ENCODE measurements around the gene RPL19.

The RPL19 gene

GRCh38 chr17:39178536-39178935 lies 21.5 kb upstream of the RPL19 start:
- DNase-seq (ENCODE audit: low read depth), result no peak
- no peak for TF ChIP-seq CTCF (IDR thresholded peaks at IDR 0.05; ENCODE audit: control insufficient read depth, extremely low read depth, insufficient read depth)

GRCh38 chr17:39181303-39181702 lies 18.8 kb upstream of the RPL19 start:
- DNase-seq (ENCODE audit: low read depth), result no peak
- no peak overlapping the region for H3K4me3 ChIP-seq (ENCODE audit: low read depth, low read length)
- no peak for TF ChIP-seq CTCF (IDR thresholded peaks at IDR 0.05; ENCODE audit: control insufficient read depth, extremely low read depth, insufficient read depth)

More at GRCh38 chr17:39178536-39178935, 21.5 kb upstream of the RPL19 start:
- H3K4me3 ChIP-seq (ENCODE audit: low read depth, low read length), result no peak overlapping the region

DNA sequence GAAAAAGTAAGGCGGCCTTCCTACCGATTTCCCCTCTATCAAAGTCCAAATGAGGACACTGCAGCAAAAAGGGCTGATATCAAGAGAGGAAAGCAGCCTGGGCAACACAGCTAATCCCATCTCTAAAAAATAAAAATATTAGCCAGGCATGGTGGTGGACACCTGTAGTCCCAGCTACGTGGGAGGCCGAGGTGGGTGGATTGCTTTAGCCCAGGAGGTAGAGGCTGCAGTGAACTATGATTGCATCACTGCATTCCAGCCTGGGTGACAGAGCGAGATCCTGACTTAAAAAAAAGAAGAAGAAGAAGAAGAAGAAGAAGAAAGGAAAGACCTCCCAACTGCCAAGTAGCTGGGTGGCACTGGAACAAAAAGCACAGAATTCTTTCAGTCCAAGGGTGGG lies 17.0 kb upstream of the RPL19 start:
- no peak for TF ChIP-seq CTCF (IDR thresholded peaks at IDR 0.05; ENCODE audit: control insufficient read depth, extremely low read depth, insufficient read depth)
- no peak for DNase-seq (ENCODE audit: low read depth)
- no peak overlapping the region for H3K4me3 ChIP-seq (ENCODE audit: low read depth, low read length)

- no peak overlapping the region for H3K4me3 ChIP-seq (ENCODE audit: low read depth, low read length)
- no peak for DNase-seq (ENCODE audit: low read depth)
- TF ChIP-seq CTCF (IDR thresholded peaks at IDR 0.05; ENCODE audit: control insufficient read depth, extremely low read depth, insufficient read depth), result no peak
These were observed 16.4 kb upstream of the RPL19 start for GRCh38 chr17:39183720-39184119.

DNA sequence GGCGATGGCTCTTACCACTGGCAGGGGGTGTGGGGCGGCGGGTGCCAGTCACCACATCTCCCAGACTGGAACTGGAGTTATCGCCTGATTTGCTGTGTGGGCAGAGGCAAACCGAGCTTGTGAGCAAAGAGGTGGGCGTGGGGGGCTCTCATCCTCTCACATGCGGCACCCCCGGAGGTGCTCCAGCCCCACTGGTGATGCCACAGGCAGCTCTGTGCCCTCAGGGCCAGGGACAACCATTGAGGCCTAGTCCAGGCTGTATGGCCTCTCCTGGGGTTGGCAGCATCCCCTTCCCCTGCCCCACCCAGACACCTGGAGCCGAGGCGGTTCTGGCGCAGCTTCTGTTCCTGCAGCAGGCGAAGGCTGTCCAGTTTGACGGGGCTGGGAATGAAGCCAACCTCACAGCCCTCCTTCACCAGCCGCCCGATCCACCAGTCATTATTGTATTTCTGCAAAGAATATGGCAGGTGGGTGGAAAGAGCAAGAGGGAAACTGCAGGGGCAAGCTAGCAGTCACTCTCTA lies 13.5 kb upstream of the RPL19 start:
- DNase-seq (ENCODE audit: low read depth), result no peak
- TF ChIP-seq CTCF (IDR thresholded peaks at IDR 0.05; ENCODE audit: control insufficient read depth, extremely low read depth, insufficient read depth), result no peak

GRCh38 chr17:39187152-39187830 lies 12.8 kb upstream of the RPL19 start:
- no peak for DNase-seq (ENCODE audit: low read depth)
- no peak for TF ChIP-seq CTCF (IDR thresholded peaks at IDR 0.05; ENCODE audit: control insufficient read depth, extremely low read depth, insufficient read depth)

More for the DNA sequence above, 13.5 kb upstream of the RPL19 start:
- no peak overlapping the region for H3K4me3 ChIP-seq (ENCODE audit: low read depth, low read length)

More at GRCh38 chr17:39187152-39187830, 12.8 kb upstream of the RPL19 start:
- H3K4me3 ChIP-seq (ENCODE audit: low read depth, low read length), result no peak overlapping the region

All from LNCaP clone FGC (cell line).